NCI-H2227 (cell line): ENCODE measurements around the gene SLC17A8.

Experiments used
- DNase-seq: peaks from one replicate; lab custom pipeline; 2025; ENCODE audit not compliant: unreplicated experiment; lab: John Stamatoyannopoulos, UW

SLC17A8 gene

GRCh38 chr12:100468126-100468525 is 111.3 kb downstream of the SLC17A8 start:
- no peak for DNase-seq
